Thoracic aorta (tissue), 2 donors: Measurements from ENCODE around the gene HMGN2. TPM values are rescaled to one million over a fixed set of nuclear protein-coding genes. Genes with fewer than 3 reads are reported as not detected.

ENCODE experiments used
- ATAC-seq: fragments of 150-250 bp; one replicate; pipeline ENCODE4 v1.8.0; 2017; ENCODE audit warnings: low read depth; ENCODE audit not compliant: insufficient number of reproducible peaks, low FRiP score
- DNase-seq: peaks from one replicate; pipeline ENCODE4 v3.0.0-alpha.2; 2020; ENCODE audit warnings: low spot score
- H3K27ac ChIP-seq, 2 donors: fragments of 200-600 bp; sonication (generic); 1 replicate in 1 of 2; 2 replicates in 1 of 2; pipeline ENCODE4 v1.5.1; 2016; ENCODE audit warnings: mild to moderate bottlenecking in 2 of 2, moderate library complexity in 2 of 2
- H3K27me3 ChIP-seq: fragments of 200-600 bp; sonication (generic); replicated peaks from 2 replicates; pipeline ENCODE4 v1.6.0; 2016; ENCODE audit warnings: mild to moderate bottlenecking; ENCODE audit not compliant: insufficient read depth
- H3K36me3 ChIP-seq: fragments of 200-600 bp; sonication (generic); one replicate; pipeline ENCODE4 v1.5.1; 2016
- H3K4me1 ChIP-seq, 2 donors: fragments of 200-600 bp; sonication (generic); 1 replicate in 1 of 2; 2 replicates in 1 of 2; pipeline versions ENCODE4 v1.5.1 to v1.6.0; 2016; ENCODE audit warnings: low read depth in 2 of 2, mild to moderate bottlenecking in 1 of 2; ENCODE audit not compliant: control insufficient read depth in 1 of 2
- H3K4me3 ChIP-seq: fragments of 200-600 bp; sonication (generic); 2 replicates; pipeline ENCODE4 v1.5.1; 2016; ENCODE audit warnings: mild to moderate bottlenecking
- H3K9me3 ChIP-seq: fragments of 200-600 bp; sonication (generic); 2 replicates; pipeline ENCODE4 v1.5.1; 2016
- CTCF ChIP-seq: fragments of 200-600 bp; sonication (generic); IDR thresholded peaks from one replicate; pipeline ENCODE4 v1.5.1; 2019; ENCODE audit warnings: antibody characterized with exemption
- total RNA-seq, 2 donors: library from RNA; depleted of rRNA; stranded (reverse); fragments of >200 nt; gene quantifications; one replicate each; pipeline versions ENCODE4 v1.1.0 to v1.2.3, GENCODE V29; 2016

Gene HMGN2
- total RNA-seq, 2 donors from 2014 or later: 145 to 187 TPM

- no peaks in the 10 kb centered on the region for H3K27me3 ChIP-seq
These were observed 17.9 kb downstream of the HMGN2 start for GRCh38 chr1:26490155-26490554.

GRCh38 chr1:26493267-26493666 is 21.0 kb downstream of the HMGN2 start:
- H3K27ac ChIP-seq: no peak overlapping the region
- DNase-seq (no peak), ATAC-seq (no peak)
- no peaks in the 10 kb centered on the region for H3K36me3 ChIP-seq
- H3K9me3 ChIP-seq: no peaks in the 10 kb centered on the region
- H3K4me1 ChIP-seq: no peaks in the 10 kb centered on the region
- no peaks in the 10 kb centered on the region for H3K27me3 ChIP-seq
- H3K4me3 ChIP-seq: no peak overlapping the region
- TF ChIP-seq CTCF: no peak

More at GRCh38 chr1:26490155-26490554, 17.9 kb downstream of the HMGN2 start:
- no peaks in the 10 kb centered on the region for H3K4me1 ChIP-seq
- H3K27ac ChIP-seq: no peak overlapping the region
- no peaks in the 10 kb centered on the region for H3K36me3 ChIP-seq
- no peak for ATAC-seq
- no peak for TF ChIP-seq CTCF
- no peaks in the 10 kb centered on the region for H3K9me3 ChIP-seq
- no peak for DNase-seq
- H3K4me3 ChIP-seq: no peak overlapping the region

- no peaks in the 10 kb centered on the region for H3K27me3 ChIP-seq
- ATAC-seq (no peak), DNase-seq (no peak)
- H3K4me3 ChIP-seq: no peak overlapping the region
- TF ChIP-seq CTCF: no peak
- H3K36me3 ChIP-seq: no peaks in the 10 kb centered on the region
- no peaks in the 10 kb centered on the region for H3K4me1 ChIP-seq
- no peaks in the 10 kb centered on the region for H3K9me3 ChIP-seq
- no peak overlapping the region for H3K27ac ChIP-seq
These were observed 21.7 kb downstream of the HMGN2 start for GRCh38 chr1:26493938-26494337.

- Histone ChIP-seq H3K27me3 (no peaks in the 10 kb centered on the region), H3K9me3 (no peaks in the 10 kb centered on the region), H3K4me3 (no peak overlapping the region), H3K36me3 (no peaks in the 10 kb centered on the region), H3K27ac (no peak overlapping the region), H3K4me1 (peaks cover 0 to 13% of the 10 kb centered on the region in 2 donors)
- no peak for TF ChIP-seq CTCF
- ATAC-seq (no peak), DNase-seq (no peak)
These were observed 24.6 kb downstream of the HMGN2 start for GRCh38 chr1:26496861-26497260.

GRCh38 chr1:26498894-26499293 is 26.7 kb downstream of the HMGN2 start:
- H3K4me1 ChIP-seq: peaks cover 0 to 16% of the 10 kb centered on the region in 2 donors
- DNase-seq: no peak

More at GRCh38 chr1:26498894-26499293, 26.7 kb downstream of the HMGN2 start:
- Histone ChIP-seq H3K27me3 (no peaks in the 10 kb centered on the region), H3K36me3 (no peaks in the 10 kb centered on the region), H3K9me3 (no peaks in the 10 kb centered on the region), H3K4me3 (no peak overlapping the region), H3K27ac (no peak overlapping the region)
- no peak for ATAC-seq
- TF ChIP-seq CTCF: no peak
